HG03354 (cell line): ENCODE results near the gene OR2S2.
"Not testable (repeated sequence)": the region's sequence is repeated elsewhere in the genome, so short reads cannot be mapped to it uniquely, and the experiment has no call there.

Experiments
- ATAC-seq: cut with Tn5 transposase; IDR thresholded peaks from one replicate; pipeline ENCODE4 v1.9.1; 2021; ENCODE audit warnings: mild to moderate bottlenecking; ENCODE audit not compliant: unreplicated experiment, poor library complexity, severe bottlenecking

OR2S2 gene

GRCh38 chr9:35958104-35958837 is at the start of gene OR2S2:
TSS of gene OR2S2 (minus strand) at chr9:35958154. CDS start at chr9:35958098, 56 bp downstream.
- no peak for ATAC-seq

- peak; percentile 83 for ATAC-seq
Observed at GRCh38 chr9:36007316-36007708, 49.4 kb upstream of the OR2S2 start.

- no peak for ATAC-seq
Observed at GRCh38 chr9:36006549-36007315, 48.8 kb upstream of the OR2S2 start.

GRCh38 chr9:36005891-36006290 is 47.9 kb upstream of the OR2S2 start:
- no peak for ATAC-seq

GRCh38 chr9:35998333-35998732 is 40.4 kb upstream of the OR2S2 start:
- no peak for ATAC-seq

GRCh38 chr9:35997016-35997415 is 39.1 kb upstream of the OR2S2 start:
- not testable (repeated sequence) for ATAC-seq

GRCh38 chr9:35996358-35996970 is 38.5 kb upstream of the OR2S2 start:
- ATAC-seq, result no peak

- no peak for ATAC-seq
Observed at GRCh38 chr9:35994959-35995358, 37.0 kb upstream of the OR2S2 start.

GRCh38 chr9:35993976-35994720 is 36.2 kb upstream of the OR2S2 start:
- ATAC-seq, result no peak

GRCh38 chr9:35993136-35993535 is 35.2 kb upstream of the OR2S2 start:
- ATAC-seq, result not testable (repeated sequence)

GRCh38 chr9:35990155-35990554 is 32.2 kb upstream of the OR2S2 start:
- ATAC-seq, result no peak

- ATAC-seq, result no peak
Observed at GRCh38 chr9:35984021-35984420, 26.1 kb upstream of the OR2S2 start.

GRCh38 chr9:35981699-35982098 is 23.7 kb upstream of the OR2S2 start:
- no peak for ATAC-seq

GRCh38 chr9:35980289-35981011 is 22.5 kb upstream of the OR2S2 start:
- ATAC-seq, result no peak

- ATAC-seq, result no peak
Observed at GRCh38 chr9:35978792-35979191, 20.8 kb upstream of the OR2S2 start.

- ATAC-seq, result no peak
Observed at GRCh38 chr9:35976726-35977125, 18.8 kb upstream of the OR2S2 start.

GRCh38 chr9:35974800-35975199 is 16.8 kb upstream of the OR2S2 start:
- no peak for ATAC-seq

GRCh38 chr9:35972093-35972492 is 14.1 kb upstream of the OR2S2 start:
- no peak for ATAC-seq

- ATAC-seq, result no peak
Observed at GRCh38 chr9:35967042-35967441, 9.1 kb upstream of the OR2S2 start.
